Measurements from ENCODE around the gene MPRIP. TPM values are rescaled to one million over a fixed set of nuclear protein-coding genes. Genes with fewer than 3 reads are reported as not detected.

MPRIP gene
- total and polyA plus RNA-seq, 2 of the 13 experiments (the other 11 are each of a cell fraction or from before 2014, with no cell fraction given) = 50.2 to 52.4 TPM

DNA sequence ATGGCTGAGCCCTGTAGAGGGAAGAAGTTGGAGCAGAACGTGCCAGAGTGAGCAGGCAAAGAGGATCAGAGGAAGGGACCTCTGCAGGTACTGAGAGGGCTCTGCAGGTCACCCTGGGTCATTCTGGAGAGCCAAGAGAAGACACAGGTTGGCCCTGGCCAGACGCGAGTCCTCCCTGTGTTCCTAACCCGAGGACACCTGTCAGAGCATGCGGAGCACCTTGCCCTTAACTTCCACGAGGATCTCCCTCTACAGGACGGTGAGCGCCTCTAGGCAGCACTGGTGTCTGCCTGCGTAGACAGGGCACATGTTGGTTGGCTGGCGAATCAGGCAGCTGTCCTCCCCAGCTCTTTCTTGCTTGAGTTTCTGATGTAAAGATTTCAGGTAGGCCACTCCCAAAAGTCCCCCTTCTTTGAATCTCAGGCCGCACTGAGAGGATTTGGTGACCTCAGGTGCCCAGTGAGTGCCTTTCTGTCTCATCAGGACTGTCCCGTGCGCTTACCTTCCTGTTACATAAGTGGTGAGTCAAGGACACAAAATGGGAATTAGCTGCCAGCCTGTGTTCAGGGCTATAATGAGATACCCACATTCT lies 45.3 kb downstream of the MPRIP start:
- no peak for FAIRE-seq
- no peaks in the 10 kb centered on the region for H4K20me1 ChIP-seq (ENCODE audit: insufficient read depth, low read length)
- ATAC-seq = no peak
- H3K9ac ChIP-seq (ENCODE audit: insufficient read depth, low read depth, low read length) = no peak overlapping the region
- H3K4me3 ChIP-seq (replicated peaks in 1 of 3; ENCODE audit: insufficient read depth in 1 of 3, low read depth in 2 of 3, low read length in 3 of 3) = no peak overlapping the region
- ChIA-PET CTCF (ENCODE audit: low intra/inter-chr PET ratio, low total read pairs) (no interaction called here), POLR2A (interaction anchor here (1.1 kb wide), 1 partner anchor 16 kb away, joined by 3 read pairs; no protein-coding TSS in a partner anchor)
- no peak overlapping the region for H3K27ac ChIP-seq (ENCODE audit: extremely low read length, insufficient read depth, low read length)
- H3K9me3 ChIP-seq (ENCODE audit: low read length) = no peaks in the 10 kb centered on the region
- TF ChIP-seq YEATS2 (CRISPR knock-in tag; IDR thresholded peaks at IDR 0.05; ENCODE audit: borderline replicate concordance) (no peak), SIN3A (IDR thresholded peaks at IDR 0.05; ENCODE audit: borderline replicate concordance, low read depth, low read length) (no peak), SPEN (CRISPR knock-in tag; IDR thresholded peaks at IDR 0.05; ENCODE audit: low read depth) (no peak), NCOA5 (CRISPR knock-in tag; IDR thresholded peaks at IDR 0.05) (no peak), ZNF101 (CRISPR knock-in tag; IDR thresholded peaks at IDR 0.05; ENCODE audit: borderline replicate concordance, low read depth) (no peak), TARDBP (CRISPR knock-in tag; IDR thresholded peaks at IDR 0.05) (no peak), ZNF430 (CRISPR knock-in tag; IDR thresholded peaks at IDR 0.05) (no peak), NBN (conservative IDR thresholded peaks at IDR 0.05) (no peak)
- TF ChIP-seq, protein P1, sequence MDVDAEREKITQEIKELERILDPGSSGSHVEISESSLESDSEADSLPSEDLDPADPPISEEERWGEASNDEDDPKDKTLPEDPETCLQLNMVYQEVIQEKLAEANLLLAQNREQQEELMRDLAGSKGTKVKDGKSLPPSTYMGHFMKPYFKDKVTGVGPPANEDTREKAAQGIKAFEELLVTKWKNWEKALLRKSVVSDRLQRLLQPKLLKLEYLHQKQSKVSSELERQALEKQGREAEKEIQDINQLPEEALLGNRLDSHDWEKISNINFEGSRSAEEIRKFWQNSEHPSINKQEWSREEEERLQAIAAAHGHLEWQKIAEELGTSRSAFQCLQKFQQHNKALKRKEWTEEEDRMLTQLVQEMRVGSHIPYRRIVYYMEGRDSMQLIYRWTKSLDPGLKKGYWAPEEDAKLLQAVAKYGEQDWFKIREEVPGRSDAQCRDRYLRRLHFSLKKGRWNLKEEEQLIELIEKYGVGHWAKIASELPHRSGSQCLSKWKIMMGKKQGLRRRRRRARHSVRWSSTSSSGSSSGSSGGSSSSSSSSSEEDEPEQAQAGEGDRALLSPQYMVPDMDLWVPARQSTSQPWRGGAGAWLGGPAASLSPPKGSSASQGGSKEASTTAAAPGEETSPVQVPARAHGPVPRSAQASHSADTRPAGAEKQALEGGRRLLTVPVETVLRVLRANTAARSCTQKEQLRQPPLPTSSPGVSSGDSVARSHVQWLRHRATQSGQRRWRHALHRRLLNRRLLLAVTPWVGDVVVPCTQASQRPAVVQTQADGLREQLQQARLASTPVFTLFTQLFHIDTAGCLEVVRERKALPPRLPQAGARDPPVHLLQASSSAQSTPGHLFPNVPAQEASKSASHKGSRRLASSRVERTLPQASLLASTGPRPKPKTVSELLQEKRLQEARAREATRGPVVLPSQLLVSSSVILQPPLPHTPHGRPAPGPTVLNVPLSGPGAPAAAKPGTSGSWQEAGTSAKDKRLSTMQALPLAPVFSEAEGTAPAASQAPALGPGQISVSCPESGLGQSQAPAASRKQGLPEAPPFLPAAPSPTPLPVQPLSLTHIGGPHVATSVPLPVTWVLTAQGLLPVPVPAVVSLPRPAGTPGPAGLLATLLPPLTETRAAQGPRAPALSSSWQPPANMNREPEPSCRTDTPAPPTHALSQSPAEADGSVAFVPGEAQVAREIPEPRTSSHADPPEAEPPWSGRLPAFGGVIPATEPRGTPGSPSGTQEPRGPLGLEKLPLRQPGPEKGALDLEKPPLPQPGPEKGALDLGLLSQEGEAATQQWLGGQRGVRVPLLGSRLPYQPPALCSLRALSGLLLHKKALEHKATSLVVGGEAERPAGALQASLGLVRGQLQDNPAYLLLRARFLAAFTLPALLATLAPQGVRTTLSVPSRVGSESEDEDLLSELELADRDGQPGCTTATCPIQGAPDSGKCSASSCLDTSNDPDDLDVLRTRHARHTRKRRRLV (CRISPR knock-in tag; IDR thresholded peaks at IDR 0.05) = no peak
- TF ChIP-seq, protein P2, sequence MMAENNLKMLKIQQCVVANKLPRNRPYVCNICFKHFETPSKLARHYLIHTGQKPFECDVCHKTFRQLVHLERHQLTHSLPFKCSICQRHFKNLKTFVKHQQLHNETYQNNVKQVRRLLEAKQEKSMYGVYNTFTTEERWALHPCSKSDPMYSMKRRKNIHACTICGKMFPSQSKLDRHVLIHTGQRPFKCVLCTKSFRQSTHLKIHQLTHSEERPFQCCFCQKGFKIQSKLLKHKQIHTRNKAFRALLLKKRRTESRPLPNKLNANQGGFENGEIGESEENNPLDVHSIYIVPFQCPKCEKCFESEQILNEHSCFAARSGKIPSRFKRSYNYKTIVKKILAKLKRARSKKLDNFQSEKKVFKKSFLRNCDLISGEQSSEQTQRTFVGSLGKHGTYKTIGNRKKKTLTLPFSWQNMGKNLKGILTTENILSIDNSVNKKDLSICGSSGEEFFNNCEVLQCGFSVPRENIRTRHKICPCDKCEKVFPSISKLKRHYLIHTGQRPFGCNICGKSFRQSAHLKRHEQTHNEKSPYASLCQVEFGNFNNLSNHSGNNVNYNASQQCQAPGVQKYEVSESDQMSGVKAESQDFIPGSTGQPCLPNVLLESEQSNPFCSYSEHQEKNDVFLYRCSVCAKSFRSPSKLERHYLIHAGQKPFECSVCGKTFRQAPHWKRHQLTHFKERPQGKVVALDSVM (CRISPR knock-in tag; IDR thresholded peaks at IDR 0.05) = no peak
- H3K27me3 ChIP-seq (ENCODE audit: control insufficient read depth in 1 of 2, insufficient read depth in 2 of 2, low read length in 2 of 2) = no peaks in the 10 kb centered on the region
- DNase-seq (ENCODE audit: low spot score) = no peak
- no TSS peak for BruUV-seq (replicated peaks)
- WGBS (ENCODE audit: low lambda C conversion rate) = 100% methylated on average over 3 of the region's 13 CpGs
- H2AFZ ChIP-seq (ENCODE audit: low read length) = no peak overlapping the region
- peaks cover 7 to 15% of the 10 kb centered on the region in 2 experiments; a peak in 3 of 5 replicates for H3K36me3 ChIP-seq (replicated peaks in 1 of 2; ENCODE audit: control insufficient read depth in 1 of 2, insufficient read depth in 2 of 2, low read length in 2 of 2)
- intact Hi-C loops (cut with micrococcal nuclease; ENCODE audit: unreplicated experiment) (no loop called here), in situ Hi-C loops (cut with HindIII; ENCODE audit: extremely low pct_ligation_motif_present, low pct_unique_long_range_greater_than_20kb) (no loop called here)
- no peak overlapping the region for H3K4me2 ChIP-seq (ENCODE audit: low read depth, low read length)
- peaks cover 51% of the 10 kb centered on the region for H3K4me1 ChIP-seq (ENCODE audit: insufficient read depth, low read length)
- H3K79me2 ChIP-seq (ENCODE audit: insufficient read depth, low read length) = no peaks in the 10 kb centered on the region
